B cell (primary cell): ENCODE results near the gene TIMM17A.
"Not testable (repeated sequence)": the region's sequence is repeated elsewhere in the genome, so short reads cannot be mapped to it uniquely, and the experiment has no call there.

Experiments
- EZH2 ChIP-seq: IDR thresholded peaks from 2 replicates; pipeline ENCODE4 v1.6.1; 2012; ENCODE audit warnings: borderline replicate concordance, low read depth, mild to moderate bottlenecking, moderate library complexity, low read length; ENCODE audit not compliant: insufficient read depth, poor library complexity, severe bottlenecking
- TF ChIP-seq, protein P1 (sequence below): fragments of 200-600 bp; IDR thresholded peaks from one replicate; pipeline ENCODE4 v1.8.0; 2022; ENCODE audit warnings: antibody characterized with exemption, mild to moderate bottlenecking

DNA sequence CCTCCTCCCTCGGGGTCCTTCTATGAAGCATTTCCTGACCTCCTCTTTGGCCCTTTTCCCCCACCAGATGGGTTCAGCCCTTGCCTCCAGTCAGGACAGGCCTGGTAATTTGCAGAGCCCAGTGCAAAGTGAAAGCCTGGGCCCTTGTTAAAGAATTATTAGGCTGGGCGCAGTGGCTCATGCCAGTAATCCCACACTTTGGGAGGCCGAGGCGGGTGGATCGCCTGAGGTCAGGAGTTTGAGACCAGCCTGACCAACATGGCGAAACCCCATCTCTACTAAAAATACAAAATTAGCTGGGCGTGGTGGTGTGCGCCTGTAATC lies 63.9 kb downstream of the TIMM17A start:
- TF ChIP-seq, protein P1, sequence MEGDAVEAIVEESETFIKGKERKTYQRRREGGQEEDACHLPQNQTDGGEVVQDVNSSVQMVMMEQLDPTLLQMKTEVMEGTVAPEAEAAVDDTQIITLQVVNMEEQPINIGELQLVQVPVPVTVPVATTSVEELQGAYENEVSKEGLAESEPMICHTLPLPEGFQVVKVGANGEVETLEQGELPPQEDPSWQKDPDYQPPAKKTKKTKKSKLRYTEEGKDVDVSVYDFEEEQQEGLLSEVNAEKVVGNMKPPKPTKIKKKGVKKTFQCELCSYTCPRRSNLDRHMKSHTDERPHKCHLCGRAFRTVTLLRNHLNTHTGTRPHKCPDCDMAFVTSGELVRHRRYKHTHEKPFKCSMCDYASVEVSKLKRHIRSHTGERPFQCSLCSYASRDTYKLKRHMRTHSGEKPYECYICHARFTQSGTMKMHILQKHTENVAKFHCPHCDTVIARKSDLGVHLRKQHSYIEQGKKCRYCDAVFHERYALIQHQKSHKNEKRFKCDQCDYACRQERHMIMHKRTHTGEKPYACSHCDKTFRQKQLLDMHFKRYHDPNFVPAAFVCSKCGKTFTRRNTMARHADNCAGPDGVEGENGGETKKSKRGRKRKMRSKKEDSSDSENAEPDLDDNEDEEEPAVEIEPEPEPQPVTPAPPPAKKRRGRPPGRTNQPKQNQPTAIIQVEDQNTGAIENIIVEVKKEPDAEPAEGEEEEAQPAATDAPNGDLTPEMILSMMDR, result not testable (repeated sequence)
- TF ChIP-seq EZH2, result not testable (repeated sequence)
